GM19324 (cell line): ENCODE data around the gene MPZL3.

Source experiments
- ATAC-seq: cut with Tn5 transposase; IDR thresholded peaks from one replicate; pipeline ENCODE4 v1.9.1; 2021; ENCODE audit warnings: mild to moderate bottlenecking, moderate library complexity; ENCODE audit not compliant: unreplicated experiment, low FRiP score

MPZL3 gene

DNA sequence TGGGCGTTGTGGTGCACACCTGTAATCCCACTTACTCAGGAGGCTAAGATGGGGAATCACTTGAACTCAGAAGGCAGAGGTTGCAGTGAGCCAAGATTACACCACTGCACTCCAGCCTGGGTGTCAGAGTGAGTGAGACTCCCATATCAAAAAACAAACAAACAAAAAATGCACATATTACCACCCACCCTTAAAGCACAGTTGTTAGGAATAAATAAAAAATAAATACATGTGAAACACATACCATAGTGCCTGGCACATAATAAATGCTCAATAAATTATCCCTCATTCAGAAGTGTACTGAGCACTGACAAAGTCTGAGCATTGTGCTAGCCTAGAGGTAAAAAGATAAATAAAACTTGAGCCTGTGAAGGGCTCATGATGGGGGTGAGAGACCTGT is 18.3 kb downstream of the MPZL3 start:
- ATAC-seq: no peak

DNA sequence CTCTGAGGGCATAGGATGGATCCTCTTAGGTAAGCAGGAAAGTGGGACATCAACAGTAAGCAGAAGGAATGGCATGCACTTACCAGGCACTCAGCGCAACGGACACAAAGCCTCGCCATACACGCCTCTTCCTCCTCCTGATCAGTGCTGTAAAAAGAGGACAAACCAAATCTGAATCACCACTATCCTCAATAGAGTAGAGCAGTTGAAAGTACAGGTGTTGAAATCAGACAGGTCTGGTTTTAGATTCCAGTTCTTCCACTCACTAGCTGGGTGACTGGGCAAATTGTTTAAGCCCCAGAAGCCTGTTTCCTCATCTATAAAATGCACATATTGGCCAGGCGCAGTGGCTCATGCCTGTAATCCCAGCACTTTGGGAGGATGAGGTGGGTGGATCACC is 18.8 kb downstream of the MPZL3 start:
- ATAC-seq: no peak

DNA sequence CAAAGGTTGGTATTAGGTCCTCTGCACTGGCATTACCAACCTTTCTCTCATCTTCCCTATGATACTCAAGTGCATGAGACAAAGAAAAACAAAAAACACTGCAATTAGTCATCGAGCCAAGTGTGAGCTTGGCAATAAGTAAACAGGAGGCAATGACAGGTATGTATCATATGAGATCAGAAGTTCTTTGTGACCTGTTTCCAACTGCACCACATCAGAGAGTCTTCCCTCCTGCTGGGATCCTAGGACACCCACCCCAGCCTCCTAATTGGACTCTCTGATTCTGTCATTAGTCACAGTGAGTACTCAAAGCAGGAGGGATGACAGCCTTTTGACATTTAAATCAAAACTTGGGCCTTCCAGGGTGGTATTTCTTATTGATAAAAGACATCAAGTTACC is 19.5 kb downstream of the MPZL3 start:
- no peak for ATAC-seq

DNA sequence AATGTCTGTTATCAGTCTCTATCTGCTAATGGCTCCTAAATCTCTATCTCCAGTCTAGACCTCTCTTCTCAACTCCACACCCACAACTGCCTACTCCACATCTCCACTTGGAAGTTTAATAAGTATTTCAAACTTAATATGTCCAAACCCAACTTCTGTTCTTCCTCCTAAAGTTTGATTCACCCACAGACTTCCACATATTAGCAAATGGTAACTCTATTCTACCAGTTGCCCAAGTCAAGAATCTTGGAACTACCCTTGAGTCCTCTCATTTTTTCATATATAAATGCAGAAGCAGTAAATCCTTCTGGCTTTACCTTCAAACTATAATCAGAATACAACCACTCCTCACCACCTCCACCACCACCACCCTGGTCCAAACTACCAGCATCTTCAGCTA is 20.7 kb downstream of the MPZL3 start:
- ATAC-seq: no peak

DNA sequence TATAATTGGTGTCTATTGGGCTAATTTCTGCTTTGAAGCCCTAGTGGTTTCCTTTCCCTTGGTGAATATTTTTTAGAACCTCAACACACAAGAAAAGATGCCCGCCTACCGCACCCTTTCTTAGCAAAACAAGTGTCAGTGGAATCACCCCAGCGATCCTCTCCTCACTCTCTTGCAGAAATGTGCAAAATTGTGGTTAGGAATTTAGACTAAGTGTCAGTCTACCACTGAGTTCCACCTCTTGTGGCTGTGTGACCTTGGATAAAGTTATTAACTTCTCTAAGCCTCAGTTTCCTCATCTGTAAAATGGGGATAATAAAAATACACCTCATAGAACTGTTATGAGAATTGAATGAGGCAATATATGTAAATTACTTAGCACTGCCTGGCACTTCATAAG is 22.1 kb downstream of the MPZL3 start:
- ATAC-seq: no peak

DNA sequence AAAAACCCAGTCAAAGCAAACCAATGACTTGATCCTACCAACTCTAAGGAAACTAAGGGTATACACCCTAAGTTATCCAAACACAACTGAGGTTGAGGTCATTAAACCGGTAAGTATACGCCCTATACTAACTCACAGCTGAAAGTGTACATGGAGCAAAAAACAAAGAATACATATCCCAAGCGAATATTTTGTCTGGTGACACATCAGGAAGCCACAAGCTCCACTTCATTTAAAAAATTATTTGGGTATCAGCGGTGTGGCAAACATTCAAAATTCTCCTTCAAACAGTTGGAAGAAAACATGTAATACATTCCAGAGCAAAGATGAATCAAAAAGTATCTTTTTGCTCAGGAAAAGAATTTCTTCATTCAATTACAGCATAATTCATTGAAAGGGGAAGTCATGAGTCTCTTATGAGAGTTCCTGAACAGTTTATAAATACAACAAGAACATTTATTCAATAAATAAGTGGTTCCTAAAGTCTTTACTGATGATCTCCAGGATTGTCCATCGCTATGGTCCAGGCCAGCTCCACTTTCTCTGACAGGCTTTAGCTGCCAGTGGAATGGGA is 22.8 kb downstream of the MPZL3 start:
- ATAC-seq: no peak

DNA sequence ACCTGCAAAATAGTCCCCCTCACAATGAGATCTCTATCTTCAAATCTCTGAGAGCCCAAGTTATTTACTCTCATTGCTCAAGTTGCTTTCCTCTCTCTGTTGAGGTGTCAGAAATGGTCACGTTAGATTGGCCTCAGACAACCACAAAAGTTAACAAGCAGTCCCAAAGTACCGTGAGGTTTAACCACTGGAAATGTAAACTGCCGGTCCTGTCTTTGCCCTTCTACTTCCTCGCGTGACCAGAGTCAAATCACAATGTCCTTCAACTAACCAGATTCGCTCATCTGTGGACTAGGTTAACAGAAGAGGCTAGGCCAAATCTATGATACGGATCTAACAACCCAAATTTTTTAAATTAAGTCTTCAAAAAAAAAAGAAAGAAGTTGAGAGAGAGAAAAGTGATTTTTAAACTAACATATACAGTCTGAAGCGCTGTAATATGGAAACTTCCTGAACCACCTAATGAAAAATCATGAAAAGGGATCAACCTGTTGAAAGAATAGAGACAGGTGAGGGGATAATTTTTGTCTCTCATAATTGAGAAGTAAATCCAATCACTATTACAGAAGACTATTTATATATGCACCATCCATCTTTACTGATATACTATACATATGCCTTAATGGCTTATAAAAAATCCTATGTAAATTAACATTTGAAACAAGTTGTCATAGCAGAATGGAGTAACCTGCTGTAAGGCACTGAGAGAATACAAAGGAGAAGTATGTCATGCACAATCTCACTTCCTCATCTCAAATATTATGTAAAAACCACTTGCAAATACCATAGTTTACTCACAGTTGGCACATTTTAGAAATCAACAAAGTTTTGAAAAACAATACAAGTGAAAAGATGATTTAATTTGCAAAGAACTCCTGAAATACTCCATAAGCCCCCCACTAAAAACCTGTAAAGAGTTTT is 24.0 kb downstream of the MPZL3 start:
- peak; percentile 51 for ATAC-seq

DNA sequence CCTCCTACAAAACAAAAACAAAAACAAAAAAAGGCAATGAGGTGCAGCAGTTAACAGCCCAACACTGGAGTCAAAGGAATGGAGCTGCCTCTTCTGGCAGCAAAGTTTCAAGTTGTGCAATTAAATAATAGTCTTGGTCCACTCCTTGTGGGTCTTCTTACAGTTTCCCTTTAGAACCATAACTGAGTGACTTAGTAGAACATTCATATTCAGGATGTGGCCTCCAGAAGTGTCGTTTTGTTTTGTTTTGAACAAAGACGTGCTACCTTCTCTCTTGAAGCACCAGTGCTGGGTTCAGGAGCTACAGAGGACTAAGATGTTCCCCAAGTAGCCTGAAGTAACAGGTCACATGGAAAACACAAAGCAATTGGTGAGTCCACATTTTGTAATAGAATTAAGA is 25.4 kb downstream of the MPZL3 start:
- no peak for ATAC-seq

DNA sequence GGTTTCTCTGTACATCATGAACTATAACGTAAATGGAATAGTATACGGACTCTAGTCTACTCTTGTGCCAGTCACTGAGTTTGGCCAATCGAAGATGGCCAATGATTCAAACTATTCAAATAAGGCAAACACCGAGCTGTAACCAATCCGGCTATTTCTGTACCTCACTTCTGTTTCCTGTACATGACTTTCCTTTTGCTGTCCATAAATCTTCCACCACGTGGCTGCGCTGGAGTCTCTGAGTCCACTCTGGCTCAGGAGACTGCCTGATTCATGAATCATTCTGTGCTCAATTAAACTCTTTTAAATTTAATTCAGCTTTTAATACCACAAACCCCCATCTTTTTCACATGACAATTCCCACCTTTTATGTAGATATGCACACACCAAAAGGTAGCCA is 25.9 kb downstream of the MPZL3 start:
- no peak for ATAC-seq

DNA sequence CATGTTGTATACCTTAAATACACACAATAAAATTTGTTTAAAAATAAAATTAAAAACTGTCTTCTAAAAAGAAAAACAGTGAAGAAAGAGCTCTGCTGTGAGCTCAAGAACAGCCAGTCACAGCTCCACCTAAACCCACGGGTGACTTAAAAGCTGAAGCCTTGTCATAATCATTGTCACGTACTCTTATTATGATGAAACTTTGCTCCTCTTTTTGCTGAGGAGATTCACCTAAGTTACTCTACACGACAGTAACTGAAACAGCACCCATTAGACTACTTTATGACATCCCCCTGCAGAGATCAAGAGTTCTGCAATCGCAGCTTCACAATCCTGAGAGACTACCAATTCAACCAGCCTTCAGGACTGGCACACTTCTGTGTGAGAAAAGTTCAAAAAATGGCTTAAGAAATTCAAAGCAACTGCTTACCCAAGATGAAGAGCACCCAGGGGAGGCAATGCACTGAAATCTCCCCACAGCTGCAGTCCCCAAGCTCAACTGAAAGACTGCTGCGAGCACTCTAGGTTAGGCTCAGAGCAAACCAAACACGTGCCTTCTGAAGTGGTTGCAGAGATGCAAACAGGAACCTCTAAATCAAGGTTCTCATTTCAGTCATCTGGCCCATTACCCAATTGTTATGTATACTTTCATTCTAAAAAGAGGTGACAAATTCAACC is 27.5 kb downstream of the MPZL3 start, which contains the start of gene JAML:
TSS of gene JAML (minus strand) at position 501 of the 678 bp plus-strand sequence. CDS start 10,145 bp downstream, outside the sequence.
- no peak for ATAC-seq

DNA sequence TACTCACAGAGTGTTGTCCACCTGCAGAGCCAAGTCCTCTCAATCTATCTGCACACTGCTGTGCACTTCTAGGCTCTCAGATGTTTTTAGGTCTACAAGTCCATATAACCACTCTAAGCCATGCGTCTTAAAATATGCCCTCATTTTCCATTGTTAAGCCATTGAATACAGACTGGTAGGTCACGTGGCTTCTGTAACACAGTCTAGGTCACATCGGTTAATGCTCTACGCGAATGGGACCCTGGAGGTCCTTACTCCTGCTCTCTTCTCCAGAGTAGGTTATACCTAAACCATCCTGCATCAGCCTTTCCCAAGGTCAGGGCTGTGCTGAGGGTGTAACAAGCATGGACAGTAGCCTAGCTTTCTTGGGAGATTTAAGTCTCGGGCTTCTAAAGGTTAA is 28.2 kb downstream of the MPZL3 start:
- ATAC-seq: no peak

DNA sequence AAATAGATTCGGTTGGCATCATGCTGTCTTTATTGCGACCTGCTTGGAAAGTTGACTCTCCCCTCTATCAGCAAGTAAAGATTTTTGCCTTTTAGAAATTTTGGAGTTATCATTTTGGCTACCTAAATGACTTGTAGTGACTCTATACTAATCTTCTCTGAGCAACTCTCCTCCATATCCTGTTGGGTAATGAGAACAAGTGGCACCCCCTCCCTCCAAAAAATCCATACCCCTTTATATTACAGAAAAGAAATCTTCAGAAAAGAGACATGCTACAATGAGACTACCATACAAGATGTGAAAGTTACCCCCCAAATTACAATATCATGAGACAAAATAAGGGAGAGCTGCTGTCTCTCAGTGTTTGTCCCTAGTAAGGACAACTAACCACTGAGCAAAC is 28.6 kb downstream of the MPZL3 start:
- no peak for ATAC-seq

DNA sequence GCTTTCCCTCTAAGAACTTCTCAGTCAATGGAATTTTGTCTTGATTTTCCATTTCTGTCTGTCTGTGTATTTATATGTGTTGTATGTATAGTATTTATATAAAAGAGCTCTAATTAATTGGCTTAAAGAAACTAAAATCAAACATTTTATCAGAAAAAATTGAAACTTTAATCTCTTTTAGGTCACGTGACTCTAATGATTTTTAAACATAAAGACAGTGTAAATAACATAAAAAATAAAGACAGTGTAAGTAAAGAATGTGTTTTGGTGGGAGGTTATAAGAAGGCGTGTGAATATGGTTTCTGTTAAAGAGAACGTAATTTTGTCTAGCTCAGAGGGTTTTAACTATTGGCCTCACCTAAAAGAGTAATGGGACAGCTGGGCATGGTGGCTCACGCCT is 29.7 kb downstream of the MPZL3 start:
- no peak for ATAC-seq

DNA sequence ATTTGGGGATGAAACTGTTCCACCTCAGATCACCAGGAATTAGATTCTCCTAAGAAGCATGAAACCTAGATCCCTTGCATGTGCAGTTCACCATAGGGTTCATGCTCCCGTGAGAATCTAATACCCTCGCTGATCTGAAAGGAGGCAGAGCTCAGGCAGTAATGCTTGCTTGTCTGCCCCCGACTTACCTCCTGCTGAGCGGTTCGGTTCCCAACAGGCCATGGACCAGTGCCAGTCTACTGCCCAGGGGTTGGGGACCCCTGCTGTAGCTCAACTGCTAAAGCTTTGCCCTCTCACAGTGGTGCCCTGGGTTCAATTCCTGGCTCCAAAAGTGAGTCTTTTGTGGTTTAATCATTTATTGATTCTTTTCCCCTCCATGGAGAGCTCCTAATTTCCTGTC is 30.7 kb downstream of the MPZL3 start:
- ATAC-seq: no peak

DNA sequence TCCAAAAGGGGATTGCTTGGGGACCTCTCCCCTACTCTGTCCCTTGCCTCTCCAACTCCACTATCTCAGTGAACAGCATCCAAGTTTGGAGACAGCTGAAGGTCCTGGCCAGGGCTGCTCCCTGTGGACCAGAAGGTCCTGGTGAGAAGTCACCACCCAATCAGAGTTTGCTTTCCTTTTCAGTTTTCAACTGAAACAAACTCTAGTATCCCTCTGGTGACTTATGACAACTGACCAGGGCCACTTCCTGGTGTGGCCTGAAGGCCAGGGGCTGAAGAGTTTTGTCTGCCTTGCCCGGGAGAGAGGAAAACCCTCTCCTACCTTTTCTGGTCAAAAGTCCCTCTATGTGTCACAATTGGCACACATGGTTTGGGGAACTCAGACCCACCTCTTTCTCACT is 32.4 kb downstream of the MPZL3 start:
- ATAC-seq: no peak

DNA sequence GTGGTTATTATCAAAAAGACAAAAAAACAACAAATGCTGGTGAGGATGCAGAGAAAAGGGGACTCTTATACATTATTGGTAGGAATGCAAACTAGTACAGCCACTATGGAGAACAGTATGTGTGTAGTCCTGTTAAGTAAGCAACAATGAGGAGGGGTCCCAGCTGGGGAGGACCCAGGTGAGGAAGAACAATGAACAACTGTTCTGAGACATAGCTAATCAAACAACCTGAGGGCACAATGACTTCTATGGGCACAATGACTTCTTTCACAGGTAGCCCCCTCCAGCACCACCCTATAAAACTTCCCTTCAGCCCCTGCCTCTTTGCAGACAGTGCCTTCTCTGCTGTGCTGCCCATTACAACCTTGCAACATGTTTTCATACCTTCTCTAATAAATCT is 32.9 kb downstream of the MPZL3 start:
- no peak for ATAC-seq

DNA sequence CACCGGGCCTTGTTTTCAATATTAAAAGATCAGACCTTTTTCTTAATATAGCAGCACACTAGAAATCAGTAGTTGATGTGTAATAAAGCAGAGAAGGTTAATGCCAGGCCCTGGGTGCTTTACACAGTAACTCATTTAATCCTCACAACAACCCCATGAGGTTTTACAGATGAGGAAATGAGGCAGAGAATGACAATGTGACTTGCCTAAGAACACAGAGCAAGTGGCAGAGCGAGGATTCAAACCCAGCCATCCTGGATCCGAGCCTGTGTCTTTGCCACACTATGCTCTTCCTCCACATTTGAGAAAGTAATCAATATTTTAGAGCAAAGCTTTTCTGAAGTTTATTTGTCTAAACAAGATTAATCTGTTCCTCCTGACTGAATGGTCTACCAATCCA is 34.6 kb downstream of the MPZL3 start:
- no peak for ATAC-seq

DNA sequence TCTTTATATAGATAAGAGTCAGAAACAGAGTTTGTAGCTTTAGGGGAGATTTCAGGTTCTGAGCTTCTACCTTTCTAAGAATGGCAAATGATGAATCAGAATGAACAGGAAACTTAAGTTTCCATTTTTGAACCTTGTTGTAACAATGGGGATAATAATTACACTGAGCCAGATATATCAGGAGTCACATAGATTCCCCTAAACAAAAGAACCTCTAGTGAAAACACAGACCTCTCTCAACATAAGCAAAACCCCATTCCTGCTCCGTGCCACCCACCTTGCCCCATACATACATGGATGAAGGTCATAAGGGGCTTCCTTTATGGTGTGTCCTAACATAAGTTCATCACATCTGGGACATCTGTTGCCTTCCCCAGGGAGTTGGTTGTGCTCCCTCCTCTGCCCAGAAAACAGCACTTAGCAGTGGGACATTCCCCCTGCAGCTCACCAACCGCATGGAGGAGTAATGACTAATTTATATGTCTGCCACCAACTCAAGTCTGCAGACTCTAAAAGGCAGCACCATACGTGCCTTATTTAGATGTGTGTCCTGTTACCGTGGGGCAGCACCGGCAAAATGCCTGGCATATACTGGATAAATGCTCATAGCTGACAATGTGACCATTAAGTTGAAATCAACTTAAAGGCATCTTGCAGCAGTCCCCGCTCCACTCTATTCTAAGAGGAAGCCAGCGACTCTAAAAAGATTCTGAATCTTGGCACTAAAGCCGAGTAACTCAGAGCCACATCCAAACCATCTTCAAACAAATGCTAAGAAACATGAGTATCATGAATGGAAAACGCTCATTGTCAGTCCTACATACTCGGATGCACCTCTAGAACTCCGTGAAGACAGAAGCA is 35.3 kb downstream of the MPZL3 start:
- ATAC-seq: no peak

DNA sequence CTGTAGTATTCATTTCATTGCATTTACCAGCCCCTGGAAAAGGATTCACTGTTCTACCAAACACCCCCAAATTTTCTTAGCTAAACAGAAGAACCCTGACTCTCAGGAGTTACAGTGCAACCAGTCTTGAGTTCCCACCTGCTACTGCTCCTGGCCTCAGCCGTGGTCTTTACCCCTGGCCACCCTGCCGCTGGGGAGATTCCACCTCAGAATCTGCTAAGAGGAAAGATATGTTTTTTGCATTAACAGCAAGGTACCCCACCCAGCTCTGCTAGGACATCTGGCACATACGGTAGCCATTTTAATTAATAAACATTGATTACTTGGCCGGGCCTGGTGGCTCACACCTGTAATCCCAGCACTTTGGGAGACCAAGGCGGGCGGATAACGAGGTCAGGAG is 36.4 kb downstream of the MPZL3 start:
- ATAC-seq: no peak

DNA sequence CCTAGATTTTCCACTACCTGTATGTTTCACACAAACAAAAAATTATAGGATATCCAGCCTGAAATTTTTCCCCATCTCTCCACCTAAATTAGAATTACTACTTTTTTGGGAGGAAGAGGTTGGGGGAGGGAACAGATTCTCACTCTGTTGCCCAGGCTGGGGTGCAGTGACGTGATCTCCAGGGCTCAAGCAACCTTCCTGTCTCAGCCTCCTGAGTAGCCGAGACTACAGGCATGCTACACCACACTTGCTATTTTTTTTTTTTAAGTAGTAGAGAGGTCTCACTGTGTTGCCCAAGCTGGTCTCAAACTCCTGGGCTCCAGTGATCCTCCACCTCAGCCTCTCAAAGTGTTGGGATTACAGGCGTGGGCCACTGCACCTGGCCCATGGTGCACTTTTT is 36.9 kb downstream of the MPZL3 start:
- ATAC-seq: no peak
